WTC11 (cell line): ENCODE measurements around the gene CDK18. TPM values are rescaled to one million over a fixed set of nuclear protein-coding genes. Genes with fewer than 3 reads are reported as not detected.
A peak's percentile ranks its signal among the peaks of the same experiment; 100 is the strongest.

Experiments
- ATAC-seq: fragments of 200-7000 bp; cut with Tn5 transposase; 2 replicates; pipeline ENCODE4 v1.10.0; 2021; ENCODE audit warnings: mild to moderate bottlenecking, moderate library complexity
- CTCF ChIA-PET: fragments of 300-600 bp; sonication (Branson Sonifier 250); formaldehyde crosslinking; loops from one replicate; lab custom pipeline; 2021; ENCODE audit warnings: antibody characterized with exemption; lab: Charles Lee
- POLR2A ChIA-PET: fragments of 350-600 bp; sonication (Branson Sonifier 250); formaldehyde crosslinking; loops from one replicate; lab custom pipeline; 2021; ENCODE audit warnings: antibody characterized with exemption; lab: Charles Lee
- DNase-seq: peaks from one replicate; pipeline ENCODE4 v3.0.0; 2021; ENCODE audit warnings: low spot score
- H3K27ac Mint-ChIP-seq: 2 replicates; pipeline ENCODE4 v1.8.0; 2021; ENCODE audit warnings: mixed read lengths
- H3K27me3 Mint-ChIP-seq: 2 replicates; pipeline ENCODE4 v1.8.0; 2021; ENCODE audit warnings: low read depth, mild to moderate bottlenecking, moderate library complexity, mixed read lengths
- H3K36me3 Mint-ChIP-seq: 2 replicates; pipeline ENCODE4 v1.8.0; 2021; ENCODE audit warnings: mixed read lengths
- H3K4me1 Mint-ChIP-seq: 2 replicates; pipeline ENCODE4 v1.8.0; 2022; ENCODE audit warnings: mixed read lengths
- H3K4me3 Mint-ChIP-seq: 2 replicates; pipeline ENCODE4 v1.8.0; 2021; ENCODE audit warnings: mild to moderate bottlenecking, moderate library complexity, mixed read lengths
- H3K9me3 Mint-ChIP-seq: 2 replicates; pipeline ENCODE4 v1.8.0; 2021; ENCODE audit warnings: mixed read lengths
- CBFB ChIP-seq: sonication (generic); formaldehyde crosslinking; IDR thresholded peaks from 2 replicates; pipeline ENCODE4 v1.8.1; 2022; ENCODE audit warnings: mild to moderate bottlenecking, low read depth, missing genetic modification reagents
- ESRRA ChIP-seq: sonication (generic); formaldehyde crosslinking; IDR thresholded peaks from 2 replicates; pipeline ENCODE4 v1.8.1; 2022; ENCODE audit warnings: mild to moderate bottlenecking, missing genetic modification reagents, borderline replicate concordance
- FOXK1 ChIP-seq: sonication (generic); formaldehyde crosslinking; IDR thresholded peaks from 2 replicates; pipeline ENCODE4 v1.8.0; 2022; ENCODE audit warnings: mild to moderate bottlenecking, moderate library complexity, missing genetic modification reagents
- GABPB1 ChIP-seq: sonication (generic); formaldehyde crosslinking; IDR thresholded peaks from 2 replicates; pipeline ENCODE4 v1.8.1; 2023; ENCODE audit warnings: mild to moderate bottlenecking, missing genetic modification reagents
- MXD4 ChIP-seq: fragments of 250-450 bp; sonication (Bioruptor Pico); IDR thresholded peaks from 2 replicates; pipeline ENCODE4 v1.8.0; 2021; ENCODE audit warnings: mild to moderate bottlenecking, moderate library complexity, borderline replicate concordance
- NFYB ChIP-seq: sonication (generic); formaldehyde crosslinking; conservative IDR thresholded peaks from 2 replicates; pipeline ENCODE4 v1.8.0; 2022; ENCODE audit warnings: low read depth, missing genetic modification reagents
- RORB ChIP-seq: fragments of 250-450 bp; sonication (Bioruptor Pico); IDR thresholded peaks from 2 replicates; pipeline ENCODE4 v1.9.0; 2021; ENCODE audit warnings: mild to moderate bottlenecking
- TCF7 ChIP-seq: sonication (generic); formaldehyde crosslinking; IDR thresholded peaks from 2 replicates; pipeline ENCODE4 v1.8.0; 2022; ENCODE audit warnings: mild to moderate bottlenecking, low read depth, missing genetic modification reagents, moderate library complexity
- ZBTB43 ChIP-seq: sonication (generic); formaldehyde crosslinking; IDR thresholded peaks from 2 replicates; pipeline ENCODE4 v1.8.1; 2023; ENCODE audit warnings: mild to moderate bottlenecking, missing genetic modification reagents
- ZNF263 ChIP-seq: sonication (generic); formaldehyde crosslinking; IDR thresholded peaks from 2 replicates; pipeline ENCODE4 v1.8.1; 2022; ENCODE audit warnings: low read depth, mild to moderate bottlenecking, moderate library complexity, missing genetic modification reagents
- ZNF423 ChIP-seq: fragments of 250-450 bp; sonication (Bioruptor Pico); IDR thresholded peaks from 2 replicates; pipeline ENCODE4 v2.1.2; 2022; ENCODE audit warnings: mild to moderate bottlenecking, moderate library complexity
- total RNA-seq: library from RNA; stranded (reverse); gene quantifications from 3 replicates; pipeline ENCODE4 v1.2.3, GENCODE V29; 2021
- TF ChIP-seq, protein P1 (sequence below): fragments of 250-450 bp; sonication (Bioruptor Pico); conservative IDR thresholded peaks from 2 replicates; pipeline ENCODE4 v1.9.0; 2021; ENCODE audit warnings: mild to moderate bottlenecking
- TF ChIP-seq, protein P2 (sequence below): fragments of 250-450 bp; sonication (Bioruptor Pico); IDR thresholded peaks from 2 replicates; pipeline ENCODE4 v1.9.0; 2021; ENCODE audit warnings: moderate library complexity, mild to moderate bottlenecking, inconsistent platforms, borderline replicate concordance
- TF ChIP-seq, protein P3 (sequence below): sonication (generic); formaldehyde crosslinking; IDR thresholded peaks from 2 replicates; pipeline ENCODE4 v1.8.0; 2022; ENCODE audit warnings: mild to moderate bottlenecking, missing genetic modification reagents
- TF ChIP-seq, protein P4 (sequence below): sonication (generic); formaldehyde crosslinking; IDR thresholded peaks from 2 replicates; pipeline ENCODE4 v1.8.0; 2023; ENCODE audit warnings: missing genetic modification reagents
- TF ChIP-seq, protein P5 (sequence below): sonication (generic); formaldehyde crosslinking; IDR thresholded peaks from 2 replicates; pipeline ENCODE4 v1.8.1; 2023; ENCODE audit warnings: mild to moderate bottlenecking, missing genetic modification reagents
- TF ChIP-seq, protein P6 (sequence below): fragments of 200-600 bp; IDR thresholded peaks from 2 replicates; pipeline ENCODE4 v1.8.0; 2022; ENCODE audit warnings: antibody characterized with exemption

CDK18 gene
- total RNA-seq, 1 experiment from 2014 or later: 71.9 TPM

DNA sequence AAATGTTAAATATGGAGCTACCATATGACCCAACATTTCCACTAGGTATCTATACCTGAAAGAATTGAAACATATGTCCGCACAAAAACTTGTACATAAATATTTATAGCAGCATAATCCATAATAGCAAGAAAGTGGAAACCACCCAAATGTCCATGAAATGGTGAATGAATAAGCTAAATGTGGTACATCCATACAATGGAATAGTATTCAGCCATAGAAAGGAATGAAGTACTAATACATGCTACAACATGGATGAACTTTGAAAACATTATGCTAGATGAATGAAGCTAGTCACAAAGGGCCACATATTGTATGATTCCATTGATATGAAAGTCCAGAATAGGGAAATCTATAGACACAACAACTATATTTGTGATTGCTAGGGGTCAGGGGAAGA, 28.6 kb upstream of the CDK18 start (continued):
- TF ChIP-seq, protein P1, sequence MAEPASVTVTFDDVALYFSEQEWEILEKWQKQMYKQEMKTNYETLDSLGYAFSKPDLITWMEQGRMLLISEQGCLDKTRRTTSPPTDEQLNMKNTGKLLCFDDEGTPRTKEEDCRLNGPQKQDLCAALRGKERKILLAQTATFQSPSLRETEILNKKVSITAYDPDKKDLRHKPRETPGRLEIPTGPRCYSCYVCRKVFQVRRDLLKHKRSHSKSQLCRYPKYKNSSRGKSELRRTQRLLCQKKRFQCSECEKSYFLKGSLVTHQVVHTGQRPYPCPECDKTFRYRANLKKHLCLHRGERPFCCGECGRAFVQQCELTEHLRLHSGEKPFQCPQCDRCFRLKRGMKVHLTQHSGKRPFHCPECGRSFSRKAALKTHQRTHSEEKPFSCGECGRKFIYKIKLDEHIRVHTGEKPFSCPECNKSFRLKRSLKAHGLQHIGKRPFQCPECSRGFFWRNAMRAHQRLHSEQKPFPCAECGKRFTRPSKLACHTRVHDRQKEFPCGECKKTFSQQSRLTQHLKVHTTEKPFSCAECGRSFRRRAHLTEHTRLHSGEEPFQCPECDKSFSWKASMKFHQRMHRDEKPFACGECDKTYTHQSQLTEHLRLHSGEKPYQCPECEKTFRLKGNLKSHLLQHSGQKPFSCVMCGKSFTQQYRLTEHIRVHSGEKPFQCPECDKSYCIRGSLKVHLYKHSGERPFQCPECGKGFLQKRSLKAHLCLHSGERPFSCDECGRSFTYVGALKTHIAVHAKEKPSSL (CRISPR knock-in tag): no peak
- no peak for TF ChIP-seq CBFB (CRISPR knock-in tag)
- TF ChIP-seq, protein P2, sequence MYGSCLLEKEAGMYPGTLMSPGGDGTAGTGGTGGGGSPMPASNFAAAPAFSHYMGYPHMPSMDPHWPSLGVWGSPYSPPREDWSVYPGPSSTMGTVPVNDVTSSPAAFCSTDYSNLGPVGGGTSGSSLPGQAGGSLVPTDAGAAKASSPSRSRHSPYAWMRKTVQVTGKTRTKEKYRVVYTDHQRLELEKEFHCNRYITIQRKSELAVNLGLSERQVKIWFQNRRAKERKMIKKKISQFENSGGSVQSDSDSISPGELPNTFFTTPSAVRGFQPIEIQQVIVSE (CRISPR knock-in tag): no peak
- TF ChIP-seq ZBTB43 (CRISPR knock-in tag): no peak

DNA sequence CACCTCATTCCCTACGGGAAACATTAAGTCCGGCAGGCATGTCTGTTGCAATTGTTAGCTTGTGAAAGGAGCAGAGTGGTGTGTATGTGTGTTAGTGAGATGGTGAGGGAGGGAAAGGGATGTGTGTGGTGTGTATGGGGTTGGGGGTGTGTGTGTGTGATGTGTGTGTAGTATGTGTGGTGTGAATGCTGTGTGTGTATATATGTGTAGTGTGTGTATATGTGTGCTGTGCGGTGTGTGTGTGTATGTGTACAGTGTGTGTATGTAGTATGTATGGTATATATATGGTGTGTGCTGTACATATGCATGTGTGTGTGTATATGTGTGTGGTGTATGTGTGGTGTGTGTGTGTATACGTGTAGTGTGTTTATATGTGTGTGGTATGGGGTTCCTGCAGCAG, 27.8 kb upstream of the CDK18 start:
- TF ChIP-seq, protein P3, sequence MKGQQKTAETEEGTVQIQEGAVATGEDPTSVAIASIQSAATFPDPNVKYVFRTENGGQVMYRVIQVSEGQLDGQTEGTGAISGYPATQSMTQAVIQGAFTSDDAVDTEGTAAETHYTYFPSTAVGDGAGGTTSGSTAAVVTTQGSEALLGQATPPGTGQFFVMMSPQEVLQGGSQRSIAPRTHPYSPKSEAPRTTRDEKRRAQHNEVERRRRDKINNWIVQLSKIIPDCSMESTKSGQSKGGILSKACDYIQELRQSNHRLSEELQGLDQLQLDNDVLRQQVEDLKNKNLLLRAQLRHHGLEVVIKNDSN (CRISPR knock-in tag): no peak
- TF ChIP-seq TCF7 (CRISPR knock-in tag) (no peak), ESRRA (CRISPR knock-in tag) (no peak), NFYB (CRISPR knock-in tag) (no peak), MXD4 (CRISPR knock-in tag) (no peak), RORB (CRISPR knock-in tag) (no peak), FOXK1 (CRISPR knock-in tag) (no peak)
- TF ChIP-seq, protein P4, sequence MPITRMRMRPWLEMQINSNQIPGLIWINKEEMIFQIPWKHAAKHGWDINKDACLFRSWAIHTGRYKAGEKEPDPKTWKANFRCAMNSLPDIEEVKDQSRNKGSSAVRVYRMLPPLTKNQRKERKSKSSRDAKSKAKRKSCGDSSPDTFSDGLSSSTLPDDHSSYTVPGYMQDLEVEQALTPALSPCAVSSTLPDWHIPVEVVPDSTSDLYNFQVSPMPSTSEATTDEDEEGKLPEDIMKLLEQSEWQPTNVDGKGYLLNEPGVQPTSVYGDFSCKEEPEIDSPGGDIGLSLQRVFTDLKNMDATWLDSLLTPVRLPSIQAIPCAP (CRISPR knock-in tag): no peak
- TF ChIP-seq, protein P5, sequence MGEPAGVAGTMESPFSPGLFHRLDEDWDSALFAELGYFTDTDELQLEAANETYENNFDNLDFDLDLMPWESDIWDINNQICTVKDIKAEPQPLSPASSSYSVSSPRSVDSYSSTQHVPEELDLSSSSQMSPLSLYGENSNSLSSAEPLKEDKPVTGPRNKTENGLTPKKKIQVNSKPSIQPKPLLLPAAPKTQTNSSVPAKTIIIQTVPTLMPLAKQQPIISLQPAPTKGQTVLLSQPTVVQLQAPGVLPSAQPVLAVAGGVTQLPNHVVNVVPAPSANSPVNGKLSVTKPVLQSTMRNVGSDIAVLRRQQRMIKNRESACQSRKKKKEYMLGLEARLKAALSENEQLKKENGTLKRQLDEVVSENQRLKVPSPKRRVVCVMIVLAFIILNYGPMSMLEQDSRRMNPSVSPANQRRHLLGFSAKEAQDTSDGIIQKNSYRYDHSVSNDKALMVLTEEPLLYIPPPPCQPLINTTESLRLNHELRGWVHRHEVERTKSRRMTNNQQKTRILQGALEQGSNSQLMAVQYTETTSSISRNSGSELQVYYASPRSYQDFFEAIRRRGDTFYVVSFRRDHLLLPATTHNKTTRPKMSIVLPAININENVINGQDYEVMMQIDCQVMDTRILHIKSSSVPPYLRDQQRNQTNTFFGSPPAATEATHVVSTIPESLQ (CRISPR knock-in tag): no peak
- ChIA-PET POLR2A (interaction anchor here (1.0 kb wide), 1 partner anchor 20 kb away, joined by 4 read pairs; the partner anchor contains the start of gene BLACAT1), CTCF (interaction anchor here (0.6 to 4.7 kb wide), 3 partner anchors 10 to 46 kb away, joined by 4 to 51 read pairs (median 4); no protein-coding TSS in a partner anchor)
- H3K4me3 Mint-ChIP-seq: no peak overlapping the region
- ATAC-seq: no peak
- peaks cover 53% of the 10 kb centered on the region for H3K27me3 Mint-ChIP-seq
- peaks cover 46% of the 10 kb centered on the region for H3K4me1 Mint-ChIP-seq
- H3K36me3 Mint-ChIP-seq: peaks cover 15% of the 10 kb centered on the region
- DNase-seq: no peak
- peaks cover 17% of the 10 kb centered on the region for H3K9me3 Mint-ChIP-seq
- no peak overlapping the region for H3K27ac Mint-ChIP-seq

DNA sequence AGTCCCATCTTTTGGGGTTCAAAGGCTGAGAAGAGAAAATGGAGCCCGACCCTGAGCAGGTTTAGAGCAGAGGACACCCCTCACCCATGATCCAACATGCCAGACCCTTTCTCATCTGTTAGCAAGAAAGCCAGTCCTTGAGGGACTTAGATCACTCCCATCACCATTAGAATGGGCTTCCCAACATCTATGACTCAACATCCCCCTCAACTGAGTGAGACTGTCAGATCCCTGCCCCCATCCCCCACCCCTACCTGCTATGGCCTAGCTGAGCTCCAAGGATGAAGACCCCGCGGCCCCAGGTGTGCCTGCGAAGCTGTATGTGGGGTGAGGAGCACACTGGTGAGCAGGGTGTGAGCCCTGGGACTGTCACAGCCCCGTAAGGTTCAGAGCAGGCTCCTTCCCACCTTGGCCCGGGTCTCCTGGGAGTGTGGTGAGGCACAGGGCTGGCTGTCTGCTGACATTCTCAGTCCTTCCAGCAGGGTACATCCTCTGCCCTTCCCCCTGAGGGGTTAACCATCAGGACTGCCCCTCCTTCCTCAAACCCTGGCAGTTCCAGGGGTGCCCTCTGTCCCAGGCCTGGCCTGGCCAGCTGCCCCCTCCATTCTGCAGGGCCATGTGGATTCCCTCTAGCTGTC, 27.2 kb upstream of the CDK18 start:
- ChIA-PET CTCF (interaction anchor here (0.6 to 4.7 kb wide), 7 partner anchors 9 to 101 kb away, joined by 3 to 51 read pairs (median 4); no protein-coding TSS in a partner anchor), POLR2A (interaction anchor here (1.0 kb wide), 1 partner anchor 21 kb away, joined by 4 read pairs; the partner anchor contains the start of gene BLACAT1)
- DNase-seq (peak; percentile 38), ATAC-seq (peak; percentile 87)
- peaks cover 48% of the 10 kb centered on the region for H3K27me3 Mint-ChIP-seq
- no peak overlapping the region for H3K4me3 Mint-ChIP-seq
- no peak for TF ChIP-seq ZNF423 (CRISPR knock-in tag)
- TF ChIP-seq, protein P6, sequence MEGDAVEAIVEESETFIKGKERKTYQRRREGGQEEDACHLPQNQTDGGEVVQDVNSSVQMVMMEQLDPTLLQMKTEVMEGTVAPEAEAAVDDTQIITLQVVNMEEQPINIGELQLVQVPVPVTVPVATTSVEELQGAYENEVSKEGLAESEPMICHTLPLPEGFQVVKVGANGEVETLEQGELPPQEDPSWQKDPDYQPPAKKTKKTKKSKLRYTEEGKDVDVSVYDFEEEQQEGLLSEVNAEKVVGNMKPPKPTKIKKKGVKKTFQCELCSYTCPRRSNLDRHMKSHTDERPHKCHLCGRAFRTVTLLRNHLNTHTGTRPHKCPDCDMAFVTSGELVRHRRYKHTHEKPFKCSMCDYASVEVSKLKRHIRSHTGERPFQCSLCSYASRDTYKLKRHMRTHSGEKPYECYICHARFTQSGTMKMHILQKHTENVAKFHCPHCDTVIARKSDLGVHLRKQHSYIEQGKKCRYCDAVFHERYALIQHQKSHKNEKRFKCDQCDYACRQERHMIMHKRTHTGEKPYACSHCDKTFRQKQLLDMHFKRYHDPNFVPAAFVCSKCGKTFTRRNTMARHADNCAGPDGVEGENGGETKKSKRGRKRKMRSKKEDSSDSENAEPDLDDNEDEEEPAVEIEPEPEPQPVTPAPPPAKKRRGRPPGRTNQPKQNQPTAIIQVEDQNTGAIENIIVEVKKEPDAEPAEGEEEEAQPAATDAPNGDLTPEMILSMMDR: no peak
- TF ChIP-seq, protein P2 (CRISPR knock-in tag): no peak
- no peak for TF ChIP-seq FOXK1 (CRISPR knock-in tag)
- TF ChIP-seq GABPB1: no peak
- no peak for TF ChIP-seq ZNF263 (CRISPR knock-in tag)
- H3K27ac Mint-ChIP-seq: no peak overlapping the region
- peaks cover 17% of the 10 kb centered on the region for H3K9me3 Mint-ChIP-seq
- H3K36me3 Mint-ChIP-seq: peaks cover 15% of the 10 kb centered on the region
- peaks cover 50% of the 10 kb centered on the region for H3K4me1 Mint-ChIP-seq
